WTC11 (cell line): ENCODE data around the gene KIF6. TPM values are rescaled to one million over a fixed set of nuclear protein-coding genes. Genes with fewer than 3 reads are reported as not detected.

Experiments
- ATAC-seq: fragments of 200-7000 bp; cut with Tn5 transposase; 2 replicates; pipeline ENCODE4 v1.10.0; 2021; ENCODE audit warnings: mild to moderate bottlenecking, moderate library complexity
- CTCF ChIA-PET: fragments of 300-600 bp; sonication (Branson Sonifier 250); formaldehyde crosslinking; loops from one replicate; lab custom pipeline; 2021; ENCODE audit warnings: antibody characterized with exemption; lab: Charles Lee
- POLR2A ChIA-PET: fragments of 350-600 bp; sonication (Branson Sonifier 250); formaldehyde crosslinking; loops from one replicate; lab custom pipeline; 2021; ENCODE audit warnings: antibody characterized with exemption; lab: Charles Lee
- DNase-seq: peaks from one replicate; pipeline ENCODE4 v3.0.0; 2021; ENCODE audit warnings: low spot score
- H3K27ac Mint-ChIP-seq: 2 replicates; pipeline ENCODE4 v1.8.0; 2021; ENCODE audit warnings: mixed read lengths
- H3K27me3 Mint-ChIP-seq: 2 replicates; pipeline ENCODE4 v1.8.0; 2021; ENCODE audit warnings: low read depth, mild to moderate bottlenecking, moderate library complexity, mixed read lengths
- H3K36me3 Mint-ChIP-seq: 2 replicates; pipeline ENCODE4 v1.8.0; 2021; ENCODE audit warnings: mixed read lengths
- H3K4me1 Mint-ChIP-seq: 2 replicates; pipeline ENCODE4 v1.8.0; 2022; ENCODE audit warnings: mixed read lengths
- H3K4me3 Mint-ChIP-seq: 2 replicates; pipeline ENCODE4 v1.8.0; 2021; ENCODE audit warnings: mild to moderate bottlenecking, moderate library complexity, mixed read lengths
- H3K9me3 Mint-ChIP-seq: 2 replicates; pipeline ENCODE4 v1.8.0; 2021; ENCODE audit warnings: mixed read lengths
- ARID4B ChIP-seq: sonication (generic); formaldehyde crosslinking; IDR thresholded peaks from 2 replicates; pipeline ENCODE4 v1.8.0; 2023; ENCODE audit warnings: missing genetic modification reagents, mild to moderate bottlenecking, borderline replicate concordance
- ATF1 ChIP-seq: sonication (generic); formaldehyde crosslinking; IDR thresholded peaks from 2 replicates; pipeline ENCODE4 v1.8.1; 2023; ENCODE audit warnings: mild to moderate bottlenecking, moderate library complexity, missing genetic modification reagents
- CREB1 ChIP-seq: sonication (generic); formaldehyde crosslinking; IDR thresholded peaks from 2 replicates; pipeline ENCODE4 v1.8.0; 2023; ENCODE audit warnings: mild to moderate bottlenecking, missing genetic modification reagents
- CTCF ChIP-seq: fragments of 200-600 bp; IDR thresholded peaks from 2 replicates; pipeline ENCODE4 v1.8.0; 2022; ENCODE audit warnings: antibody characterized with exemption
- E2F1 ChIP-seq: sonication (generic); formaldehyde crosslinking; IDR thresholded peaks from 2 replicates; pipeline ENCODE4 v1.8.0; 2022; ENCODE audit warnings: mild to moderate bottlenecking, missing genetic modification reagents
- E2F5 ChIP-seq: sonication (generic); formaldehyde crosslinking; IDR thresholded peaks from 2 replicates; pipeline ENCODE4 v1.8.1; 2022; ENCODE audit warnings: mild to moderate bottlenecking, moderate library complexity, missing genetic modification reagents
- ELF4 ChIP-seq: sonication (generic); formaldehyde crosslinking; IDR thresholded peaks from 2 replicates; pipeline ENCODE4 v1.8.1; 2022; ENCODE audit warnings: low read depth, mild to moderate bottlenecking, moderate library complexity, missing genetic modification reagents
- EMX1 ChIP-seq: fragments of 250-450 bp; sonication (Bioruptor Pico); IDR thresholded peaks from 2 replicates; pipeline ENCODE4 v1.8.0; 2021; ENCODE audit warnings: mild to moderate bottlenecking
- HMGXB4 ChIP-seq: sonication (generic); formaldehyde crosslinking; IDR thresholded peaks from 2 replicates; pipeline ENCODE4 v1.8.1; 2023; ENCODE audit warnings: mild to moderate bottlenecking, moderate library complexity, missing genetic modification reagents
- MAX ChIP-seq: sonication (generic); formaldehyde crosslinking; IDR thresholded peaks from 2 replicates; pipeline ENCODE4 v1.8.0; 2022; ENCODE audit warnings: mild to moderate bottlenecking, missing genetic modification reagents
- NR1H2 ChIP-seq: sonication (generic); formaldehyde crosslinking; IDR thresholded peaks from 2 replicates; pipeline ENCODE4 v1.9.0; 2021; ENCODE audit warnings: mild to moderate bottlenecking, moderate library complexity, missing genetic modification reagents
- NR3C1 ChIP-seq: sonication (generic); formaldehyde crosslinking; conservative IDR thresholded peaks from 2 replicates; pipeline ENCODE4 v1.8.1; 2023; ENCODE audit warnings: low read depth, mild to moderate bottlenecking, missing genetic modification reagents
- PRDM15 ChIP-seq: sonication (generic); formaldehyde crosslinking; IDR thresholded peaks from 2 replicates; pipeline ENCODE4 v1.8.0; 2022; ENCODE audit warnings: missing genetic modification reagents
- TEAD1 ChIP-seq: sonication (generic); formaldehyde crosslinking; IDR thresholded peaks from 2 replicates; pipeline ENCODE4 v1.8.0; 2022; ENCODE audit warnings: mild to moderate bottlenecking, missing genetic modification reagents
- ZMAT4 ChIP-seq: fragments of 250-450 bp; sonication (Bioruptor Pico); IDR thresholded peaks from 2 replicates; pipeline ENCODE4 v1.9.0; 2021; ENCODE audit warnings: mild to moderate bottlenecking
- ZNF121 ChIP-seq: sonication (generic); formaldehyde crosslinking; IDR thresholded peaks from 2 replicates; pipeline ENCODE4 v1.8.0; 2023; ENCODE audit warnings: missing genetic modification reagents
- ZNF232 ChIP-seq: sonication (generic); formaldehyde crosslinking; IDR thresholded peaks from 2 replicates; pipeline ENCODE4 v1.8.0; 2022; ENCODE audit warnings: mild to moderate bottlenecking, missing genetic modification reagents
- ZNF281 ChIP-seq: sonication (generic); formaldehyde crosslinking; IDR thresholded peaks from 2 replicates; pipeline ENCODE4 v1.8.0; 2023; ENCODE audit warnings: mild to moderate bottlenecking, missing genetic modification reagents
- total RNA-seq: library from RNA; stranded (reverse); gene quantifications from 3 replicates; pipeline ENCODE4 v1.2.3, GENCODE V29; 2021

The KIF6 gene
- total RNA-seq, 1 experiment from 2014 or later, result 0.57 TPM

GRCh38 chr6:39543950-39544349, 181.3 kb downstream of the KIF6 start:
- CTCF ChIA-PET, result interaction anchor here (1.8 kb wide), 1 partner anchor 182 kb away, joined by 6 read pairs; no protein-coding TSS in a partner anchor
- H3K27ac Mint-ChIP-seq, result no peak overlapping the region
- POLR2A ChIA-PET, result no interaction called here
- H3K36me3 Mint-ChIP-seq, result no peaks in the 10 kb centered on the region
- no peak for DNase-seq
- no peaks in the 10 kb centered on the region for H3K27me3 Mint-ChIP-seq
- no peak overlapping the region for H3K4me3 Mint-ChIP-seq
- no peaks in the 10 kb centered on the region for H3K9me3 Mint-ChIP-seq
- H3K4me1 Mint-ChIP-seq, result peaks cover 6% of the 10 kb centered on the region
- no peak for ATAC-seq
- TF ChIP-seq PRDM15 (CRISPR knock-in tag) (no peak), HMGXB4 (CRISPR knock-in tag) (no peak), ARID4B (CRISPR knock-in tag) (no peak), E2F5 (CRISPR knock-in tag) (no peak), ZNF232 (CRISPR knock-in tag) (no peak), EMX1 (CRISPR knock-in tag) (no peak), ELF4 (no peak), E2F1 (CRISPR knock-in tag) (no peak), ZNF121 (CRISPR knock-in tag) (no peak), CREB1 (CRISPR knock-in tag) (no peak), ZMAT4 (CRISPR knock-in tag) (no peak)

- ChIA-PET POLR2A (no interaction called here), CTCF (interaction anchor here (1.8 kb wide), 1 partner anchor 181 kb away, joined by 6 read pairs; no protein-coding TSS in a partner anchor)
- H3K36me3 Mint-ChIP-seq, result no peaks in the 10 kb centered on the region
- no peak for ATAC-seq
- H3K9me3 Mint-ChIP-seq, result no peaks in the 10 kb centered on the region
- DNase-seq, result no peak
- H3K4me1 Mint-ChIP-seq, result peaks cover 6% of the 10 kb centered on the region
- no peak overlapping the region for H3K27ac Mint-ChIP-seq
- H3K4me3 Mint-ChIP-seq, result no peak overlapping the region
- H3K27me3 Mint-ChIP-seq, result no peaks in the 10 kb centered on the region
- TF ChIP-seq NR3C1 (CRISPR knock-in tag), result no peak
- TF ChIP-seq ATF1 (CRISPR knock-in tag), result no peak
- TF ChIP-seq CTCF, result no peak
- TF ChIP-seq ZNF281 (CRISPR knock-in tag), result no peak
- TF ChIP-seq MAX, result no peak
- no peak for TF ChIP-seq TEAD1
- no peak for TF ChIP-seq NR1H2 (CRISPR knock-in tag)
These were observed 182.1 kb downstream of the KIF6 start for GRCh38 chr6:39543095-39543494.
